ENCODE results near the gene CATSPERE. TPM values are rescaled to one million over a fixed set of nuclear protein-coding genes. Genes with fewer than 3 reads are reported as not detected.
A peak's percentile ranks its signal among the peaks of the same experiment; 100 is the strongest.
"Not testable (repeated sequence)": the region's sequence is repeated elsewhere in the genome, so short reads cannot be mapped to it uniquely, and the experiment has no call there.

CATSPERE gene
- total RNA-seq, 4 donors from 2014 or later, result 0.45 to 1.4 (median 0.55) TPM

DNA sequence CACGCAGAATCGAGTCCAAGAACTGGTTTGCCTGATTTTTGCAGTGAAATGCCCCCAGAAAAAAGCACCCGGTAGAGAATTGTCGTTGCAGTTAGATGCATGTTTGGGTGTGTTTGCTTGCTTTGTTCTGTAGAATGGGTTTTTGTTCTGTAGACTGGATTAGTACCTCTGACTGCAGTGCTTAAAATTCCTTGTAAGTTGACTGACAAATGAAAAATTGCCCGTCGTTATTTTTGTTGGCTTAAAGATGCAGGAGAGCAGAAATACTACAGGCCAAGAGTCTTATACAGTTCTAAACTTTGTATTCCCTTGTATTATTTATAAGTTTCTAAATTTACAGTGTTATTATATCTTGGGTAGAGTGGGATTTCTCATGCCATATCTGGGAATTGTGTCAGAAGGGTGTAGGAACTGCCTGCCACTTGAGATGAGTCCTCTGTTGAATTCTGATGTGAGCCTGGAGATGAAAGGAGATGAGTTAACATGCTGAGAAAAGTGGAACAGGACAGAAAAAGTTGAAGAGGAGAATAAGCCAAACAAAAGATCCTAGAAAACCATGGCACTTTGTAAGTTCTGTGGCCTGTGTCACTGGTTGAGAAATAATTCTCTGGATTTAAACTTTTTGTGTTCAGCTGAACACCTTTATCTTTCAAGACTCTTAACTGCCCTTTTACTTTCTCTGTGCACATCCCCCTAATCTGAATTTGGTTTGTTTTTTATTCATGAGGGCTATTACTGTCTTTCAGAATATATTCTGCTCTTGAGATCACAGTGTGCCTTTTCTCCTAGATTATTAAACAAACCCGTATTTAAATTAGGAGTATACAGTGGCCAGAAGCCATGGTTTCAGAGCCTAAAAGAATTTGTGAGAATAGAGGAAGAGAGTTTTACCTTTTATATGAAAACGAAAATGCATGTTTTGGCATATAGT, 193.3 kb downstream of the CATSPERE start:
- no peak overlapping the region for H3K27ac ChIP-seq
- H3K36me3 ChIP-seq, result no peaks in the 10 kb centered on the region
- H3K9me3 ChIP-seq, result no peaks in the 10 kb centered on the region
- peaks cover 31% of the 10 kb centered on the region for H3K4me1 ChIP-seq
- DNase-seq (ENCODE audit: low spot score in 2 of 2), result no peak
- no peaks in the 10 kb centered on the region for H3K27me3 ChIP-seq
- TF ChIP-seq EP300 (IDR thresholded peaks at IDR 0.05) (no peak), POLR2AphosphoS5 (IDR thresholded peaks at IDR 0.05) (no peak), POLR2A (IDR thresholded peaks at IDR 0.05) (no peak)
- TF ChIP-seq, protein P1, sequence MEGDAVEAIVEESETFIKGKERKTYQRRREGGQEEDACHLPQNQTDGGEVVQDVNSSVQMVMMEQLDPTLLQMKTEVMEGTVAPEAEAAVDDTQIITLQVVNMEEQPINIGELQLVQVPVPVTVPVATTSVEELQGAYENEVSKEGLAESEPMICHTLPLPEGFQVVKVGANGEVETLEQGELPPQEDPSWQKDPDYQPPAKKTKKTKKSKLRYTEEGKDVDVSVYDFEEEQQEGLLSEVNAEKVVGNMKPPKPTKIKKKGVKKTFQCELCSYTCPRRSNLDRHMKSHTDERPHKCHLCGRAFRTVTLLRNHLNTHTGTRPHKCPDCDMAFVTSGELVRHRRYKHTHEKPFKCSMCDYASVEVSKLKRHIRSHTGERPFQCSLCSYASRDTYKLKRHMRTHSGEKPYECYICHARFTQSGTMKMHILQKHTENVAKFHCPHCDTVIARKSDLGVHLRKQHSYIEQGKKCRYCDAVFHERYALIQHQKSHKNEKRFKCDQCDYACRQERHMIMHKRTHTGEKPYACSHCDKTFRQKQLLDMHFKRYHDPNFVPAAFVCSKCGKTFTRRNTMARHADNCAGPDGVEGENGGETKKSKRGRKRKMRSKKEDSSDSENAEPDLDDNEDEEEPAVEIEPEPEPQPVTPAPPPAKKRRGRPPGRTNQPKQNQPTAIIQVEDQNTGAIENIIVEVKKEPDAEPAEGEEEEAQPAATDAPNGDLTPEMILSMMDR (IDR thresholded peaks at IDR 0.05), result no peak
- 13% methylated on average over 8 of the region's 8 CpGs for WGBS
- H3K4me3 ChIP-seq, result peak overlapping the region; percentile 97

- Histone ChIP-seq H3K9me3 (no peaks in the 10 kb centered on the region), H3K36me3 (no peaks in the 10 kb centered on the region), H3K4me3 (no peak overlapping the region), H3K4me1 (peaks cover 31% of the 10 kb centered on the region), H3K27me3 (no peaks in the 10 kb centered on the region), H3K27ac (no peak overlapping the region)
- DNase-seq (ENCODE audit: low spot score in 2 of 2), result no peak
- TF ChIP-seq EP300 (IDR thresholded peaks at IDR 0.05) (no peak), POLR2AphosphoS5 (IDR thresholded peaks at IDR 0.05) (no peak), POLR2A (IDR thresholded peaks at IDR 0.05) (no peak)
- TF ChIP-seq, protein P1 (IDR thresholded peaks at IDR 0.05), result no peak
- 92% methylated on average over 1 of the region's 1 CpG for WGBS
Observed at GRCh38 chr1:244655186-244655585, 194.1 kb downstream of the CATSPERE start.

DNA sequence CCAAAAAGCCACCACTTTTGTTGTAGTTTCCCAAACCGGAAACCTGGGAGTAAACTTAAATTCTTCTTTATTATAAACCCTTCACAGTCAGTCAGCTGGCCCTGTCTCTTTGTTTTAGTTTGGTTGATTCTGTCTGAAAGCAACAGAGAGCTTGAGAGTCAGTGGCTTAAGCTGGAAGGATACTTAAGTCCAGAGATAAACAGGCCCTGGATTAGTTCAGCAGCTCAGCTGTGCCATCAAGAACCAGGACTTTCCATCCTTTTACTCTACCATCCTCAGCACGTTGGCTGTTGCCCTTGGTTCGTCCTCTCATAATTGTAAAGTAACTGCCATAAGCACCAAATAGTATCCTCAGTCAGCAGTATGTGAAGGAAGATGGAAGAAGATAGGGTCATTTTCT, 196.3 kb downstream of the CATSPERE start:
- Histone ChIP-seq H3K27ac (no peak overlapping the region), H3K36me3 (no peaks in the 10 kb centered on the region), H3K4me1 (peaks cover 25% of the 10 kb centered on the region), H3K4me3 (no peak overlapping the region), H3K27me3 (no peaks in the 10 kb centered on the region), H3K9me3 (no peaks in the 10 kb centered on the region)
- 90% methylated on average over 3 of the region's 3 CpGs for WGBS
- DNase-seq (ENCODE audit: low spot score in 2 of 2), result no peak
- TF ChIP-seq POLR2A (IDR thresholded peaks at IDR 0.05), result no peak
- no peak for TF ChIP-seq EP300 (IDR thresholded peaks at IDR 0.05)
- TF ChIP-seq POLR2AphosphoS5 (IDR thresholded peaks at IDR 0.05), result no peak
- TF ChIP-seq, protein P1 (IDR thresholded peaks at IDR 0.05), result no peak

- no peak for DNase-seq (ENCODE audit: low spot score in 2 of 2)
- H3K27ac ChIP-seq, result no peak overlapping the region
- no peaks in the 10 kb centered on the region for H3K27me3 ChIP-seq
- TF ChIP-seq, protein P1 (IDR thresholded peaks at IDR 0.05), result no peak
- TF ChIP-seq EP300 (IDR thresholded peaks at IDR 0.05) (no peak), POLR2AphosphoS5 (IDR thresholded peaks at IDR 0.05) (no peak), POLR2A (IDR thresholded peaks at IDR 0.05) (no peak)
- H3K4me3 ChIP-seq, result no peak overlapping the region
- peaks cover 18% of the 10 kb centered on the region for H3K4me1 ChIP-seq
- H3K36me3 ChIP-seq, result no peaks in the 10 kb centered on the region
- 78% methylated on average over 3 of the region's 3 CpGs for WGBS
- H3K9me3 ChIP-seq, result no peaks in the 10 kb centered on the region
Observed at GRCh38 chr1:244659694-244660093, 198.6 kb downstream of the CATSPERE start.

DNA sequence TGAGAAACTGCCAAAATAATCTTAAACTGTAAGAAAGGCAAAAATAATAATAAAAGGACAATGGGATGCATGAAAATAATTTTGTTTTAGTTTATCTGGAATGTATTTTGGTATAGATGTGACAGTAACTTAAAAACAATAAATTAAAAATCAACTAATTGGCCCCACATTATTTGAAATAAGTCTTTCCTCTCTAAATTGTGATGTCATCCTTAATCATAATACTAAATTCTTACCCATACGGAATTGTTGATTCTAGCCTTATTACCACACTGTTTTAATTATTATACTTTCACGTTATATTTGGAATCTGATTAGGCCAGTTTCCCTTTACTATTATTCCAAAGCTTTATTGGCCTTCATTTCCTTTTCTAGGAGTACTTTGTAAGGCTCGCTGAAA, 199.5 kb downstream of the CATSPERE start:
- no peak for DNase-seq (ENCODE audit: low spot score in 2 of 2)
- Histone ChIP-seq H3K27ac (no peak overlapping the region), H3K9me3 (no peaks in the 10 kb centered on the region), H3K4me3 (no peak overlapping the region), H3K36me3 (no peaks in the 10 kb centered on the region), H3K27me3 (no peaks in the 10 kb centered on the region), H3K4me1 (peaks cover 13% of the 10 kb centered on the region)
- 81% methylated on average over 3 of the region's 3 CpGs for whole genome bisulfite sequencing
- no peak for TF ChIP-seq EP300 (IDR thresholded peaks at IDR 0.05)
- TF ChIP-seq, protein P1 (IDR thresholded peaks at IDR 0.05), result no peak
- no peak for TF ChIP-seq POLR2AphosphoS5 (IDR thresholded peaks at IDR 0.05)
- no peak for TF ChIP-seq POLR2A (IDR thresholded peaks at IDR 0.05)

DNA sequence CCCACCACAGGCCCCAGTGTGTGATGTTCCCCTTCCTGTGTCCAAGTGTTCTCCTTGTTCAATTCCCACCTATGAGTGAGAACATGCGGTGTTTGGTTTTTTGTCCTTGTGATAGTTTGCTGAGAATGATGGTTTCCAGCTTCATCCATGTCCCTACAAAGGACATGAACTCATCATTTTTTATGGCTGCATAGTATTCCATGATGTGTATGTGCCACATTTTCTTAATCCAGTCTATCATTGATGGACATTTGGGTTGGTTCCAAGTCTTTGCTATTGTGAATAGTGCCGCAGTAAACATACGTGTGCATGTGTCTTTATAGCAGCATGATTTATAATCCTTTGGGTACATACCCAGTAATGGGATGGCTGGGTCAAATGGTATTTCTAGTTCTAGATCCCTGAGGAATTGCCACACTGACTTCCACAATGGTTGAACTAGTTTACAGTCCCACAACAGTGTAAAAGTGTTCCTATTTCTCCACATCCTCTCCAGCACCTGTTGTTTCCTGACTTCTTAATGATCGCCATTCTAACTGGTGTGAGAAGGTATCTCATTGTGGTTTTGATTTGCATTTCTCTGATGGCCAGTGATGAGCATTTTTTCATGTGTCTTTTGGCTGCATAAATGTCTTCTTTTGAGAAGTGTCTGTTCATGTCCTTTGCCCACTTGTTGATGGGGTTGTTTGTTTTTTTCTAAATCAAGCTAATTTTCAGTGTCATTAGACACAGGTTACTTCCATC, 200.7 kb downstream of the CATSPERE start:
- not testable (repeated sequence) for H3K4me3 ChIP-seq; H3K36me3 ChIP-seq; H3K4me1 ChIP-seq; DNase-seq (ENCODE audit: low spot score in 2 of 2); H3K27ac ChIP-seq; H3K9me3 ChIP-seq; H3K27me3 ChIP-seq
- WGBS, result 98% methylated on average over 2 of the region's 4 CpGs
